Natural killer cell treated with Interleukin-12 subunit alpha and Interleukin-12 subunit beta and Interleukin-15 and Interleukin-18, amount 100 ng/mL, for 72 hours (primary cell): ENCODE data around the gene SLC38A2. TPM values are rescaled to one million over a fixed set of nuclear protein-coding genes. Genes with fewer than 3 reads are reported as not detected.
"Not testable (repeated sequence)": the region's sequence is repeated elsewhere in the genome, so short reads cannot be mapped to it uniquely, and the experiment has no call there.

Experiments used
- ATAC-seq, 2 donors: fragments of 150-1000 bp; cut with Tn5 transposase in 1 of 2; sonication (Bioruptor Pico), chemical (Tn5 transposase) in 1 of 2; 2 replicates each; pipeline ENCODE4 v1.10.0; 2021
- DNase-seq: peaks from one replicate; pipeline ENCODE4 v3.0.0; 2022; ENCODE audit warnings: low spot score
- H3K27ac Mint-ChIP-seq, 2 donors: 1 replicate in 1 of 2; 2 replicates in 1 of 2; pipeline ENCODE4 v1.8.0; 2022; ENCODE audit warnings: mixed read lengths in 2 of 2, mild to moderate bottlenecking in 1 of 2, moderate library complexity in 1 of 2
- H3K27me3 Mint-ChIP-seq, 2 donors: 1 replicate in 1 of 2; 2 replicates in 1 of 2; pipeline ENCODE4 v1.8.0; 2022; ENCODE audit warnings: mixed read lengths in 2 of 2
- H3K36me3 Mint-ChIP-seq: one replicate; pipeline ENCODE4 v1.8.0; 2022; ENCODE audit warnings: mixed read lengths
- H3K4me1 Mint-ChIP-seq, 2 donors: 1 replicate in 1 of 2; 2 replicates in 1 of 2; pipeline ENCODE4 v1.8.0; 2022; ENCODE audit warnings: low read depth in 2 of 2, mixed read lengths in 2 of 2, mild to moderate bottlenecking in 1 of 2
- H3K4me3 Mint-ChIP-seq: one replicate; pipeline ENCODE4 v1.8.0; 2022; ENCODE audit warnings: mixed read lengths
- H3K9me3 Mint-ChIP-seq: 2 replicates; pipeline ENCODE4 v1.8.0; 2022; ENCODE audit warnings: mixed read lengths
- total RNA-seq, 2 donors: library from RNA; stranded (reverse); gene quantifications; one replicate each; pipeline ENCODE4 v1.2.3, GENCODE V29; 2022

The SLC38A2 gene
- total RNA-seq, 2 donors from 2014 or later, result 129 to 192 TPM

DNA sequence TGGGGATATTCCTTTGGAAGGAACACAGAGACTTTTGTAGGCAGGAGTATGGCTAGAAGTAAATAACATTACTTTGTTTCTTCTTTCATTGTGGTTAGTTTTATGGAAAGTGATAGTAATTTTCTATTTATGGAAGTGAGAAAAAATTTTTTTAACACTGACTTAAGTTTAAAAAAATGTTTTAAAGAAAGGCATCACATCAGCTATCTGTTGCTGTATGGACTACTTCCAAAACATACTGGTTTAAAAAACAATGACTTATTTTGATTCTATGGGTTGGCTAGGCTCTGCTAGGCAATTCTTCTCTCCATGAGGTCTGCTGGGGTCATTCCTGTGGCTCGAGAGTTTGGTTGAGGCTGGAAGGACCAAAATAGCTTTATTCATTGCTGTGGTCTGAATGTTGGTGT is 31.7 kb upstream of the SLC38A2 start:
- H3K9me3 Mint-ChIP-seq, result no peaks in the 10 kb centered on the region
- no peaks in the 10 kb centered on the region for H3K36me3 Mint-ChIP-seq
- no peaks in the 10 kb centered on the region for H3K27me3 Mint-ChIP-seq
- H3K27ac Mint-ChIP-seq, result peak overlapping the region in 1 of 2 donors; percentile 26
- no peak for ATAC-seq
- H3K4me3 Mint-ChIP-seq, result no peak overlapping the region
- peaks cover 42 to 48% of the 10 kb centered on the region in 2 donors for H3K4me1 Mint-ChIP-seq
- DNase-seq, result no peak

DNA sequence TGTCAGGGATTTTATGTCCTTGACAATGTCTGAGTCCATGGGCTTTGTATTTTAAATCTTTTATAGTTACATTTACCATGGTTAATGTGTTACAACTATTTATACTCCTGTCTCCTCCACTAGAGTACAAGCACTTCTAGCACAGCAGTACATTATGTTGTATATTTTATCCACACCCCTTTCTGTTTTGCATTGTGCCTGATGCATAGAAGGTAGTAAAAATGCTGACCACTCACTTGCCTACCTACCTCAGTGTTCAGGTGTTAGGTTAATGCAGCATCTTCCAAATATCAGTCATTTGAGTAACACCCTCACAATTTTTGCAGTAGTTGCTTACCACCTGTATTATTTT is 31.1 kb upstream of the SLC38A2 start:
- Mint-ChIP-seq H3K9me3 (peaks cover 1% of the 10 kb centered on the region), H3K27me3 (no peaks in the 10 kb centered on the region), H3K4me3 (no peak overlapping the region), H3K27ac (peak overlapping the region in 1 of 2 donors; percentile 26), H3K36me3 (peaks cover 1% of the 10 kb centered on the region), H3K4me1 (peaks cover 47 to 52% of the 10 kb centered on the region in 2 donors)
- no peak for ATAC-seq
- DNase-seq, result no peak

DNA sequence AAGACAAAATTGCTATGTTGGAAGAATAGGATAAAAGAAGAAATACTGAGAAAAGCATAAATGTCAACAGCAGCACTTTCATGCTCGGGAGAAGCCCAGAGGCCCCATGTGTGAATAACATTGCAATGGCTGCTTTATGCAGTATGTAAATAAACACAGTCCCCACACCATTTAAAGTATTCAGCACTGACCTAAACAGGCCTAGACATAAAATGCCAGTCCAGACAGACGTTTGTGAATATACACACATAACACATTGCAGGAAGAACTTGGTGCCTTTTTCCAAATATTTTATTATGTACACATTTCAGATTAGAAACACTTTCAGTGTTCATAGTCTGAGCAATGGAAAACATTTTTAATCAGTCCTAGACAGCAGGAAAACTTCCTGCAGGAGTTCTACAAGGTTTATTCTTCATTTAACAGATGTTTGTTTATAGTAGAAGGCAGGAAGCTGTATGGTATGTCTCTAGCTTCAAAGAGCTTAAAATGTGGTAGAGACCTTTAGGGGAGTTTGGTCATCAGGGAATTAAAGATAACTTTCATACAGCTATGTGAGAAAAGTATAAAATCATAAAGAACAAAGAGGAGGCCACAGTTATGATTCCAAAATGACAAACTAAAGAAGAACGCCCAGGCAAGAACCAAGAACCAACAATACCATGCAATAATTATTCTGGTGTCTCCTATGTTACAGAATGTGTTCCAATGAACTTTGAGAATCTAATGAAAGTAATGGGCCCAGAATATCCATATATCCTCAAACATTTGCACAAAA is 30.6 kb upstream of the SLC38A2 start:
- Mint-ChIP-seq H3K4me3 (no peak overlapping the region), H3K27me3 (no peaks in the 10 kb centered on the region), H3K9me3 (peaks cover 3% of the 10 kb centered on the region), H3K27ac (no peak overlapping the region), H3K36me3 (peaks cover 4% of the 10 kb centered on the region), H3K4me1 (peaks cover 50 to 56% of the 10 kb centered on the region in 2 donors)
- no peak for DNase-seq
- ATAC-seq, result no peak

DNA sequence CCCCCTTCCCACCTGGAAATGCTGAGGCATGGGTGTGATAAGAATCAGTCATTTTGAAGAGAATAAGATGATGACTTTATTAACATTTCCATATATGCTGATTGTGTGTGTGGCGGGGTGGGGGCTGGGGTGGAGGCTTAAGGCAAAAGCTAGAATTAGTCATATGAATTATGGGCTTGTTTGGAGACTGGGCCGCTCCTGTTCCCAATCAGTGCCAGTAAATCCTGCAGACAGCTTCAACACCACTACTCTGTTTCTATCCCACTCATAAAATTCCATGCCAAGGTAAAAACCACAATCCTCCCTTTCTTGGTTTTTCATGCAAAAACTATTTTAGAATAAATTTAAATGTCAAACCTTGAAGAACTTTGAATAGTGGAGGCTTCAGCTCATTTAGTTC is 29.9 kb upstream of the SLC38A2 start:
- no peak overlapping the region for H3K4me3 Mint-ChIP-seq

DNA sequence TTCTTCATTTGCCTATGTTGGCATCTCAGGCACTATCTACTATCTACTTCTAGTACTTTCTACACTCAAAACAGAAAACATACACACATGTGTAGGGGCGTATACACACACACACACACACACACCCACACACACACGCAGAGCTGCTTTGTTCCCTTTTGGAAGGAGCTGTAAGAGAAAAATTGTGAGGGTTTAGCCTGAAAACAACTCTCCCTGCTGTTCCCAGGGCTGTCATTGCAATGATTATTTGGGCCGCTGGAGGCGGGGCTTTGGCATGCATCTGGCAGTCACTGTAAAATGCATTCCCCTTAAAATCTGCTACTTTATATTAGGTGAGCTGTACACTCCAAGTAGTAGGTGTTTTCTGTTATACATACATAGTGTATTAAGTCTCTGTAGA is 29.1 kb upstream of the SLC38A2 start:
- no peaks in the 10 kb centered on the region for H3K27me3 Mint-ChIP-seq
- peaks cover 4% of the 10 kb centered on the region for H3K36me3 Mint-ChIP-seq
- no peak overlapping the region for H3K4me3 Mint-ChIP-seq
- H3K4me1 Mint-ChIP-seq, result peaks cover 42 to 43% of the 10 kb centered on the region in 2 donors
- no peak overlapping the region for H3K27ac Mint-ChIP-seq
- ATAC-seq (no peak), DNase-seq (no peak)
- H3K9me3 Mint-ChIP-seq, result peaks cover 3% of the 10 kb centered on the region

More for the DNA sequence above, 29.9 kb upstream of the SLC38A2 start:
- peaks cover 46 to 49% of the 10 kb centered on the region in 2 donors for H3K4me1 Mint-ChIP-seq
- ATAC-seq (no peak), DNase-seq (no peak)
- H3K36me3 Mint-ChIP-seq, result peaks cover 4% of the 10 kb centered on the region
- no peak overlapping the region for H3K27ac Mint-ChIP-seq
- peaks cover 3% of the 10 kb centered on the region for H3K9me3 Mint-ChIP-seq
- H3K27me3 Mint-ChIP-seq, result no peaks in the 10 kb centered on the region

DNA sequence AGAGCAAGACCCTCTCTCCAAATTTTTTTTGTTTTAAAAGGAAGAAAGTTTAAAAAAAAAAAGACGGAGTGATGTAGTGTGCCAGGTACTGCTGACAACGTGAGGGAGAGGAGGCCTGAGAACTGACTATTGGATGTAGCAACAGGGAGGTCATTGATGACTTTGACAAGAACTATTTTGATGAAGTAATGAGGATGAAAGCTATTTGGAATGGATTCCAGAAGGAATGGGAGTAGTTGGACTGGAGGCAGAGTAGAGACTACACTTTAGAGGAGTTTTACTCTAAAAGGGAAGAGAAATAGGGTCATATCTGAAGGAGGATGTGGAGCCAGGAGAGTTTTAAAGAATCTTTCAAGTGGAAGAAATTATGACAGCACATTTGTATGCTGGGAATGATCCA is 27.8 kb upstream of the SLC38A2 start:
- DNase-seq, result no peak
- no peak for ATAC-seq
- peaks cover 33% of the 10 kb centered on the region in 2 donors for H3K4me1 Mint-ChIP-seq
- peaks cover 3% of the 10 kb centered on the region for H3K9me3 Mint-ChIP-seq
- H3K27me3 Mint-ChIP-seq, result no peaks in the 10 kb centered on the region
- H3K4me3 Mint-ChIP-seq, result no peak overlapping the region
- no peak overlapping the region for H3K27ac Mint-ChIP-seq
- peaks cover 4% of the 10 kb centered on the region for H3K36me3 Mint-ChIP-seq

DNA sequence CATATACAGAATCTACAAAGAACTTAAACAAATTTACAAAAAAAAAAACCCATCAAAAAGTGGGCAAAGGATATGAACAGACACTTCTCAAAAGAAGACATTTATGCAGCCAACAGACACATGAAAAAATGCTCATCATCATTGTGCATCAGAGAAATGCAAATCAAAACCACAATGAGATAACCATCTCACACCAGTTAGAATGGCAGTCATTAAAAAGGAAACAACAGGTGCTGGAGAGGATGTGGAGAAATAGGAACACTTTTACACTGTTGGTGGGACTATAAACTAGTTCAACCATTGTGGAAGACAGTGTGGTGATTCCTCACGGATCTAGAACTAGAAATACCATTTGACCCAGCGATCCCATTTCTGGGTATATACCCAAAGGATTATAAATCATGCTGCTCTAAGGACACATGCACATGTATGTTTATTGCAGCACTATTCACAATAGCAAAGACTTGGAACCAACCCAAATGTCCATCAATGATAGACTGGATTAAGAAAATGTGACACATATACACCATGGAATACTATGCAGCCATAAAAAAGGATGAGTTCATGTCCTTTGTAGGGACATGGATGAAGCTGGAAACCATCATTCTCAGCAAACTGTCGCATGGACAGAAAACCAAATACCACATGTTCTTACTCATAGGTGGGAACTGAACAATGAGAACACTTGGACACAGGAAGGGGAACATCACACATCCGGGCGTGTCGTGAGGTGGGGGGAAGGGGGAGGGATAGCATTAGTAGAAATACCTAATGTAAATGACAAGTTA is 27.1 kb upstream of the SLC38A2 start:
- not testable (repeated sequence) for ATAC-seq, H3K4me3 Mint-ChIP-seq, H3K36me3 Mint-ChIP-seq, H3K27me3 Mint-ChIP-seq, H3K9me3 Mint-ChIP-seq, DNase-seq
- Mint-ChIP-seq H3K4me1 (peaks cover 28 to 31% of the 10 kb centered on the region in 2 donors), H3K27ac (peak overlapping the region in 1 of 2 donors; percentile 23)

DNA sequence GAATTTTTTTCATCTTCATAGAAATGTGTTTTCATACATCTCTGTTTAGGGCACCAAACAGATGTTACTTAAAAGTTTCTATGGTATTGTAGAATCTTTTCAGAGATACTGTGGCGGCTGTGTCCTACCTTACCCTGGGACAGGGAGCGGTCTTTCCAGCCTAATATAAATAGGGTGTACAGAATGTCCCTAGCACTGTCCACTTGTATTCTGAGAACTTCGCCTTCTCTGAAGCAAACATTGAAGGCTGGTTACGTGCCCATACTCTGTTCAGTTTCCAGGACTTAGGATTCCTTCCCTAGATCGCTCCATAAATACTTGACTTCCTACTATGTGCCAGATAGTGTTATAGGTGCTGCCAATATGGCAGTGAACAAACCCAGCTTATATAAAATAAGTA is 24.3 kb upstream of the SLC38A2 start:
- H3K4me1 Mint-ChIP-seq, result peaks cover 16 to 22% of the 10 kb centered on the region in 2 donors
- no peaks in the 10 kb centered on the region for H3K27me3 Mint-ChIP-seq
- H3K36me3 Mint-ChIP-seq, result peaks cover 4% of the 10 kb centered on the region

DNA sequence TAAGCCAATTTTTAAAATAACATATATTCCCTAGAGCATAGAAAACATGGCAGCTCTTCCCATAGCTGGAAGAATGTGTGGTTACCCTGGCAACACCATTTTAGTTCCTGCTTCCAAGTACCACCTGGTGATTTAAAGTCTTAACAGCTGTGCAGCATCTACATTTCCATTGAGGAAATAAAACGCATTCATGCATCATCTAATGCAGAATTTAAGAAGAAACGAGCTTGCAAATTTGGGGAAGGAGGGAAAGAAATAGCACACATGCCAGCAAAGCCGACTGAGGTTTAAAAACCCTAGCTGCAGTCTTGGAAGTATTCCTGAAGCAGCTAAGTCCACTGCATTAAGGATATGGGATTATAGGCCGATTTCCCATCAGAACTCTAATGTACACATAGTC is 22.8 kb upstream of the SLC38A2 start:
- H3K4me1 Mint-ChIP-seq, result peaks cover 16 to 23% of the 10 kb centered on the region in 2 donors
- no peak overlapping the region for H3K27ac Mint-ChIP-seq
- H3K9me3 Mint-ChIP-seq, result peaks cover 3% of the 10 kb centered on the region
- no peaks in the 10 kb centered on the region for H3K27me3 Mint-ChIP-seq
- ATAC-seq (no peak), DNase-seq (no peak)
- no peak overlapping the region for H3K4me3 Mint-ChIP-seq
- peaks cover 4% of the 10 kb centered on the region for H3K36me3 Mint-ChIP-seq

More for the DNA sequence above, 24.3 kb upstream of the SLC38A2 start:
- Mint-ChIP-seq H3K4me3 (no peak overlapping the region), H3K27ac (no peak overlapping the region), H3K9me3 (peaks cover 3% of the 10 kb centered on the region)
- ATAC-seq (no peak), DNase-seq (no peak)

DNA sequence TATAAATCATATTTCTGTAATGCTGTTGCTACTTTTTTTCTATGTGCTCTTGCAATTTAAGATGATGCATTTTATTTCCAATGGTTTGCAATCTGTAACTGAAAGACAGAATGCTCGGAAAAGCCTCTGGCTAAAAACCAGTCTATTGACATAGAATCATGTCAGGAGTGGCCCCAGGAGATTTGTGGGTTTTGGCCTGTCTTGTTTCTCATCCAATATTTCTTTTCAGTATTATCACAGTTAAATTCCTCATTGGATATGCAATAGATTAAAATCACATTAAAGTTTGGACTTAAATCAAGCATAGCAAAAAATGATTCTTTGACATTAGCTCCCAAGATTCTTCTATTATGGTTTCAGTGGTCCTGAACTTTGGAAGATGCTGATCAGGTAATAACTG is 19.1 kb upstream of the SLC38A2 start:
- Mint-ChIP-seq H3K4me3 (no peak overlapping the region), H3K27me3 (no peaks in the 10 kb centered on the region), H3K27ac (no peak overlapping the region), H3K4me1 (peaks cover 16 to 17% of the 10 kb centered on the region in 2 donors), H3K9me3 (no peaks in the 10 kb centered on the region), H3K36me3 (no peaks in the 10 kb centered on the region)
- no peak for DNase-seq
- no peak for ATAC-seq

DNA sequence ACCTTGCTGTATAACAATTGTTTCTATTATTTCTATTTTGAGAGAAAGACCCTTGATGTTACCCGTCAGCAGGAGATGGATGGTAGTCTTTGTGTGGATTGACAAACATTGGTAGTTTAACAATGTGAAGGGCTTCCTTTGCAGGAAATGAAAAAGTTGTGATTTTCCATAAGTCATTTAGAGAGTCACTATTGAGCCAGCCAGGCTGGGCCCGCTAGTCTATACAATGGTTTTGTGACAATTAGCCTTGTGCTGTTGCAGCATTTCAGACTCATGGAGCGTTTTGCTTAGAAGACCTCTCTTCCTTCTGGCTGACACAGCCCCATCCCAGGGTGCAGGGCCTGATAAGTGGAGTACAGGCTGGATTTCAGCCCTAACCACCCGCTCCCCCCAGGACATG is 18.3 kb upstream of the SLC38A2 start:
- Mint-ChIP-seq H3K27ac (peak overlapping the region in 1 of 2 donors; percentile 12), H3K27me3 (no peaks in the 10 kb centered on the region), H3K4me1 (peaks cover 16 to 17% of the 10 kb centered on the region in 2 donors), H3K36me3 (no peaks in the 10 kb centered on the region), H3K9me3 (no peaks in the 10 kb centered on the region), H3K4me3 (peak overlapping the region; percentile 4)
- DNase-seq, result no peak
- peak; percentile 28 to 49 for ATAC-seq

DNA sequence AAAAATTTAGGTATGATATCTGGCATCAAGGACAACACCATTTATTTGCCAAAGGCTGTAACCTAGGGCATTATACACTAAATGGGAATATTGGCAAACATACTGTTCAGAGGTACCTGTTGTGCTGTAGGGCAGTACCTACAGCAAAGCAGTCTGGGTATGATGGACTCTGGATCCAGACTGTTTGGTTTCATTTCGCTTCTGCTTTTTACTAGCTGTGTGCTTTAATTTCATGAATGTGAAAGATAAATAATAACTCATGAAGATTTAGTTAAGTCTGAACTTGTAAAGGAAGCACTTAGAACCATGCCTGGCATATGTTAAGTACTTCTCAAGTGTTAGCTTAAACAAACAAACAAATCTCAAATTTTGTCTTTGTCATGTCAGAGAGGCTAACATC is 17.7 kb upstream of the SLC38A2 start:
- no peaks in the 10 kb centered on the region for H3K36me3 Mint-ChIP-seq
- H3K27ac Mint-ChIP-seq, result peak overlapping the region in 1 of 2 donors; percentile 12
- H3K4me3 Mint-ChIP-seq, result peak overlapping the region; percentile 4
- no peaks in the 10 kb centered on the region for H3K9me3 Mint-ChIP-seq
- no peak for ATAC-seq
- DNase-seq, result no peak
- H3K27me3 Mint-ChIP-seq, result no peaks in the 10 kb centered on the region
- H3K4me1 Mint-ChIP-seq, result peaks cover 17 to 19% of the 10 kb centered on the region in 2 donors

DNA sequence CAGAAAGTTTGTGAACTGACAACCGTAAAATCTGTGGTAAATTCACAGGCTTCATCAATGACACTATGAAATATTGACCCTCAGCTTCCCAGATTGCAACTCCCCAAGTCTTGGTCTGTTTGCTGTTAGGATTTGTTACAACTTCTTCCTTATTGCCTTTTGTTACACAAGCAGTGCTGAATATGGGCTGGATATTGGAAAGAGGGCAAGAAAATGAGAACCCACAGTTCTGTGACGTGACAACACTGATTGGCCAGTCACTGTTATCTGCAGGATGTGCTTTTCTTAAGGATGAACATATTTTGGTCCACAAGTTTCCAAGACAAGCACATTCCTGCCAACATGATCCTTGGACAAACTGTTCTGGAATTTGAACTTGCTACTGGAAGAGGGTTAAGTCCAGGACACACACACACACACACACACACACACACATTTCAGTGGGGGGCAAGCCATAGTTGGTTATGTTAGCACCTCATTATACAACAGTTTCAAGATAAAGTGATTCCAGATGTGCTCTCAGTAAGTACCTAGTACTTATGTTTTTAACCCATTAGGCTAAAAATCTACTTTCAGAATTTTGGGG is 16.6 kb upstream of the SLC38A2 start:
- Mint-ChIP-seq H3K4me1 (peaks cover 21 to 25% of the 10 kb centered on the region in 2 donors), H3K36me3 (no peaks in the 10 kb centered on the region), H3K27ac (no peak overlapping the region), H3K27me3 (no peaks in the 10 kb centered on the region), H3K4me3 (no peak overlapping the region), H3K9me3 (no peaks in the 10 kb centered on the region)
- DNase-seq (no peak), ATAC-seq (no peak)
